Endothelial cell (in vitro differentiated cells): ENCODE data around the gene JAKMIP3. TPM values are rescaled to one million over a fixed set of nuclear protein-coding genes. Genes with fewer than 3 reads are reported as not detected.

Source experiments
- DNase-seq: peaks from one replicate; pipeline ENCODE4 v3.0.0; 2021; ENCODE audit warnings: low spot score
- H3K27ac Mint-ChIP-seq: one replicate; pipeline ENCODE4 v1.8.0; 2021; ENCODE audit warnings: mixed read lengths, inconsistent platforms; ENCODE audit not compliant: unreplicated experiment
- H3K27me3 Mint-ChIP-seq: one replicate; pipeline ENCODE4 v1.8.0; 2021; ENCODE audit warnings: mild to moderate bottlenecking, moderate library complexity, mixed read lengths, inconsistent platforms; ENCODE audit not compliant: unreplicated experiment
- H3K36me3 Mint-ChIP-seq: one replicate; pipeline ENCODE4 v1.8.0; 2021; ENCODE audit warnings: mild to moderate bottlenecking, low read depth, mixed read lengths, inconsistent platforms; ENCODE audit not compliant: unreplicated experiment
- H3K4me1 Mint-ChIP-seq: one replicate; pipeline ENCODE4 v1.8.0; 2021; ENCODE audit warnings: mild to moderate bottlenecking, mixed read lengths, inconsistent platforms; ENCODE audit not compliant: unreplicated experiment
- H3K4me3 Mint-ChIP-seq: one replicate; pipeline ENCODE4 v1.8.0; 2021; ENCODE audit warnings: mild to moderate bottlenecking, mixed read lengths, inconsistent platforms; ENCODE audit not compliant: unreplicated experiment
- H3K9me3 Mint-ChIP-seq: one replicate; pipeline ENCODE4 v1.8.0; 2021; ENCODE audit warnings: mixed read lengths, inconsistent platforms; ENCODE audit not compliant: unreplicated experiment
- total RNA-seq: library from RNA; stranded (reverse); fragmentation: NEBNext Ultra II Directional; extraction: Animal tissue kit (Norgen Biotek cat#: 25700); gene quantifications from one replicate; pipeline ENCODE4 v1.2.1, GENCODE V29; 2021; ENCODE audit not compliant: unreplicated experiment
- TF ChIP-seq, protein P1 (sequence below): fragments of 200-600 bp; sonication (generic); IDR thresholded peaks from one replicate; pipeline ENCODE4 v1.5.0; 2021; ENCODE audit warnings: antibody characterized with exemption; ENCODE audit not compliant: unreplicated experiment

Gene JAKMIP3
- total RNA-seq, 1 donor from 2014 or later = 0.05 TPM

GRCh38 chr10:132110111-132110521 lies 44.4 kb downstream of the JAKMIP3 start:
- Mint-ChIP-seq H3K27me3 (peaks cover 2% of the 10 kb centered on the region), H3K36me3 (no peaks in the 10 kb centered on the region)
- DNase-seq = peak; percentile 2

DNA sequence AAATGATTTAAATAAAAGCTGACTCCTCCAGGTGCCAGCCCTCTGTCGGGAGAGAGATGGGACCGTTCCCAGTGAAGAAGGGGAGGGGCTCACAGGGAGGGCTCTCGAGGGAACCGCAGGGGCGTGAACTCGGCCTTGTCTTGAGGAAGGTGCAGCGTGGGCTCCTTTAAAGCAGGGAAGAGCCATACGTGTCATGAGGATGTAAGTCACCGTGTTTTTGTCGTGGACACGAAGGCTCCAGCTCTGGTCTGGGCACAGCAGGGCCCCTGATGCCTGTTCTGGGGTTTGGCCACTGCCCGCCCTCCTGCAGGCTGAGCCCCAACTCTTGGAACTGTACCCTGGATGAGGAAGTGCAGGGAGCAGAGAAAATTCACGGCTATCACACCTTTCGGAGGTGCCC lies 45.0 kb downstream of the JAKMIP3 start:
- TF ChIP-seq, protein P1, sequence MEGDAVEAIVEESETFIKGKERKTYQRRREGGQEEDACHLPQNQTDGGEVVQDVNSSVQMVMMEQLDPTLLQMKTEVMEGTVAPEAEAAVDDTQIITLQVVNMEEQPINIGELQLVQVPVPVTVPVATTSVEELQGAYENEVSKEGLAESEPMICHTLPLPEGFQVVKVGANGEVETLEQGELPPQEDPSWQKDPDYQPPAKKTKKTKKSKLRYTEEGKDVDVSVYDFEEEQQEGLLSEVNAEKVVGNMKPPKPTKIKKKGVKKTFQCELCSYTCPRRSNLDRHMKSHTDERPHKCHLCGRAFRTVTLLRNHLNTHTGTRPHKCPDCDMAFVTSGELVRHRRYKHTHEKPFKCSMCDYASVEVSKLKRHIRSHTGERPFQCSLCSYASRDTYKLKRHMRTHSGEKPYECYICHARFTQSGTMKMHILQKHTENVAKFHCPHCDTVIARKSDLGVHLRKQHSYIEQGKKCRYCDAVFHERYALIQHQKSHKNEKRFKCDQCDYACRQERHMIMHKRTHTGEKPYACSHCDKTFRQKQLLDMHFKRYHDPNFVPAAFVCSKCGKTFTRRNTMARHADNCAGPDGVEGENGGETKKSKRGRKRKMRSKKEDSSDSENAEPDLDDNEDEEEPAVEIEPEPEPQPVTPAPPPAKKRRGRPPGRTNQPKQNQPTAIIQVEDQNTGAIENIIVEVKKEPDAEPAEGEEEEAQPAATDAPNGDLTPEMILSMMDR = no peak
- peaks cover 2% of the 10 kb centered on the region for H3K27me3 Mint-ChIP-seq
- no peak overlapping the region for H3K27ac Mint-ChIP-seq

More at GRCh38 chr10:132110111-132110521, 44.4 kb downstream of the JAKMIP3 start:
- no peak overlapping the region for H3K27ac Mint-ChIP-seq
- H3K9me3 Mint-ChIP-seq = no peaks in the 10 kb centered on the region
- H3K4me3 Mint-ChIP-seq = no peak overlapping the region
- H3K4me1 Mint-ChIP-seq = no peaks in the 10 kb centered on the region
- TF ChIP-seq, protein P1 = no peak

DNA sequence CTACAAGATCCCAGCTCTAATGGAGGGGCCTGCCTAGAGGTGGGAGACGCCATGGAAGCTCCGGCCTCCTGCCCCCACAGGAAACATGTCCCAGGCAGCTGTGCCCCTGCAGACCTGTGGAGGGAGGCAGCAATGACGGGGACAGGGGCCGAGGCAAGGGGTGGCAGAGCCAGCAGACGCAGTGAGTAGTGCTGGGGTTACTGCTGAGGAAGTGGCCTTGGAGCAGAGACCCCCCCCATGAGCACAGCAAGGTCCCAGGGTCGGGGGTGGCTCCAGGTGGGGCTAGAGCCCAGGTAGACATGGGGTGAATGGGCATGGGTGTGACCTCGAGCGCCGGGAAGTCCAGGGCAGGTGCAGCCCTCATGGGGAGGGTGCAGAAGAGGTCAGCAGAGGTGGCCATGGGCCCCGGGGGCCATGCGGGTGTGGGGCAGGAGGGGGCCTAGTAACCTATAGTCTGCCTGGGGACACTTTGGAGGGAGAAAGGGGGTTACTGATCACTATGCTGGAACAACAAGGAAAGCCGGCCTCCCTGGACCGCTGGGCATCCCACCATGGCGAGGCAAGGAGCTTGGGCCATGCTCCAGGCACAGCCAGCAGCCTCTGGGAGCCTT lies 45.5 kb downstream of the JAKMIP3 start:
- Mint-ChIP-seq H3K27me3 (peaks cover 2% of the 10 kb centered on the region), H3K27ac (no peak overlapping the region), H3K4me1 (no peaks in the 10 kb centered on the region), H3K9me3 (no peaks in the 10 kb centered on the region), H3K4me3 (no peak overlapping the region), H3K36me3 (no peaks in the 10 kb centered on the region)
- DNase-seq = peak; percentile 1
- TF ChIP-seq, protein P1 = no peak

More for the DNA sequence above, 45.0 kb downstream of the JAKMIP3 start:
- Mint-ChIP-seq H3K4me1 (no peaks in the 10 kb centered on the region), H3K36me3 (no peaks in the 10 kb centered on the region), H3K9me3 (no peaks in the 10 kb centered on the region), H3K4me3 (no peak overlapping the region)
- DNase-seq = peak; percentile 1

DNA sequence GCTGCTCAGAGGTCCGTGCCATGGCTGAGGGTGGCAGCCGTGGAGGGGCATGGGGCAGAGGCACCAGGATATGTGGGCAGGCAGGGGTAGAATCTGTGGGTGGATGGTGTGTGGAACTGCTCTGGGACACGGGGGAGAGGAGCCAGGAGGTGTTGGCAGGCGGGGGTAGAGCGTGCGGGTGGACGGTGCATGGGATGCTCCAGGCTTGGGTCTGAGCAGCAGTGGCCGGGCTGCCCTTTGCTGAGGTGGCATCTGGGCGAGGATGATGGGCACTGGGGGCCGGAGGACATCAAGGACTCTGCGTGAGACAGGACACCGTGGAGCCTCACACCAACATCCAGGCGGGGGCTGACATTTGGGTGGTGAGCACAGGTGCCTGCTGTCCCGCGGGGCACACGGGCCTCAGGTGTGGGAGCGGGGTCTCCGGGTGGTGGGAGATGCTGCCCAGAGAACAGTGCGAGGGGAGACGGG lies 46.2 kb downstream of the JAKMIP3 start:
- Mint-ChIP-seq H3K4me3 (no peak overlapping the region), H3K27ac (no peak overlapping the region), H3K9me3 (no peaks in the 10 kb centered on the region), H3K4me1 (no peaks in the 10 kb centered on the region), H3K36me3 (no peaks in the 10 kb centered on the region), H3K27me3 (peaks cover 2% of the 10 kb centered on the region)
- peak; percentile 1 for DNase-seq
- TF ChIP-seq, protein P1 = no peak

DNA sequence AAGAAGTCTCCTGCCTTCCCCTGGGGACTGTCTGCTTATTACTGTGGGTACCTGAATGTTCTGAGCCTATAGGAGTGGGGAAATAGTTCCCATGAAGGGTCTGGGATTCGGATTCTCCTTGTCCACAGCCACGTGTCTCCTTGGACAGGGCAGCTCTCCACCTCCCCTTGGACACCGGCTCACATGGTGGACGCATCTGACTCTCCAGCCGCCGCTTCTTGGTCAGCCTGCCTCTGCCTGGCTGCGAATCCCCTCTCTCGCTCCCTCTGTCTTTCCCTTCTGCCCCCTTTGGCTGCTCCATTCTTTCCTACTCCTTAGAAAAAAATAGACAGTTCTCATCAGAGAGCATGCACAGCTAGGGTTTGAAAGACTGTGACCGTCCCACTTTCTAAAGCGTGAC lies 46.9 kb downstream of the JAKMIP3 start:
- Mint-ChIP-seq H3K27ac (no peak overlapping the region), H3K4me1 (no peaks in the 10 kb centered on the region), H3K9me3 (no peaks in the 10 kb centered on the region), H3K27me3 (peaks cover 3% of the 10 kb centered on the region), H3K4me3 (no peak overlapping the region), H3K36me3 (no peaks in the 10 kb centered on the region)
- no peak for DNase-seq
- TF ChIP-seq, protein P1 = no peak
